DND-41 (cell line): ENCODE results near the gene KRTAP5-10.
"Not testable (repeated sequence)": the region's sequence is repeated elsewhere in the genome, so short reads cannot be mapped to it uniquely, and the experiment has no call there.

Experiments used
- ATAC-seq: fragments of 200-7000 bp; cut with Tn5 transposase; 3 replicates; pipeline ENCODE4 v1.9.1; 2021; ENCODE audit warnings: low read depth; ENCODE audit not compliant: insufficient read depth
- DNase-seq: peaks from one replicate; pipeline ENCODE4 v3.0.0-alpha.2; 2020
- H2AFZ ChIP-seq: 2 replicates; pipeline ENCODE4 v1.6.0; 2012; ENCODE audit warnings: low read depth, low read length
- H3K27ac ChIP-seq: 2 replicates; pipeline ENCODE4 v1.5.1; 2012; ENCODE audit warnings: low read length, inconsistent platforms
- H3K27me3 ChIP-seq: fragments of 200-600 bp; sonication (generic); 2 replicates; pipeline ENCODE4 v1.6.0; 2012; ENCODE audit warnings: low read length, mild to moderate bottlenecking, inconsistent platforms; ENCODE audit not compliant: insufficient read depth, poor library complexity
- H3K36me3 ChIP-seq: 2 replicates; pipeline ENCODE4 v1.5.1; 2012; ENCODE audit warnings: low read length, inconsistent platforms; ENCODE audit not compliant: insufficient read depth
- H3K4me1 ChIP-seq: 2 replicates; pipeline ENCODE4 v1.5.1; 2012; ENCODE audit warnings: mild to moderate bottlenecking, low read length; ENCODE audit not compliant: insufficient read depth
- H3K4me2 ChIP-seq: 2 replicates; pipeline ENCODE4 v1.6.0; 2012; ENCODE audit warnings: mild to moderate bottlenecking, moderate library complexity, low read length, inconsistent platforms; ENCODE audit not compliant: insufficient read depth
- H3K4me3 ChIP-seq, 2 experiments: fragments of 200-600 bp in 1 of 2; shearing (Covaris generic) in 1 of 2; 2 replicates each; pipeline ENCODE4 v1.5.1; 2012 to 2016; ENCODE audit warnings: inconsistent platforms in 2 of 2, low read length in 2 of 2, mild to moderate bottlenecking in 2 of 2, low read depth in 1 of 2, moderate library complexity in 1 of 2
- H3K79me2 ChIP-seq: 2 replicates; pipeline ENCODE4 v1.6.0; 2012; ENCODE audit warnings: low read length, inconsistent platforms; ENCODE audit not compliant: insufficient read depth
- H3K9ac ChIP-seq: 2 replicates; pipeline ENCODE4 v1.6.0; 2012; ENCODE audit warnings: low read depth, mild to moderate bottlenecking, inconsistent platforms, low read length, moderate library complexity
- H3K9me3 ChIP-seq: 2 replicates; pipeline ENCODE4 v1.5.1; 2012; ENCODE audit warnings: low read length, moderate library complexity, mild to moderate bottlenecking, inconsistent platforms; ENCODE audit not compliant: insufficient read depth, severe bottlenecking
- H4K20me1 ChIP-seq: 2 replicates; pipeline ENCODE4 v1.6.0; 2012; ENCODE audit warnings: low read length; ENCODE audit not compliant: insufficient read depth
- CTCF ChIP-seq: IDR thresholded peaks from 2 replicates; pipeline ENCODE4 v1.5.1; 2012; ENCODE audit warnings: borderline replicate concordance, low read length, moderate library complexity, mild to moderate bottlenecking; ENCODE audit not compliant: poor library complexity, severe bottlenecking; ENCODE audit errors: extremely low read depth
- EZH2 ChIP-seq: IDR thresholded peaks from 3 replicates; pipeline ENCODE4 v1.6.1; 2012; ENCODE audit warnings: borderline replicate concordance, low read depth, mild to moderate bottlenecking, moderate library complexity, low read length, inconsistent platforms; ENCODE audit not compliant: severe bottlenecking

KRTAP5-10 gene

GRCh38 chr11:71563406-71563805 lies 2.0 kb upstream of the KRTAP5-10 start:
- no peaks in the 10 kb centered on the region for H3K9me3 ChIP-seq
- no peak overlapping the region for H3K27ac ChIP-seq
- ATAC-seq (no peak), DNase-seq (peak; percentile 14)
- peaks cover 15% of the 10 kb centered on the region for H3K27me3 ChIP-seq
- no peak overlapping the region for H3K9ac ChIP-seq
- H3K4me2 ChIP-seq = no peak overlapping the region
- H4K20me1 ChIP-seq = peaks cover 4% of the 10 kb centered on the region; the same call in 1 of the 2 replicates
- H3K36me3 ChIP-seq = no peaks in the 10 kb centered on the region
- H3K79me2 ChIP-seq = no peaks in the 10 kb centered on the region
- no peaks in the 10 kb centered on the region for H3K4me1 ChIP-seq
- no peak overlapping the region for H2AFZ ChIP-seq
- TF ChIP-seq CTCF = peak; percentile 55
- TF ChIP-seq EZH2 = no peak
- no peak overlapping the region for H3K4me3 ChIP-seq

DNA sequence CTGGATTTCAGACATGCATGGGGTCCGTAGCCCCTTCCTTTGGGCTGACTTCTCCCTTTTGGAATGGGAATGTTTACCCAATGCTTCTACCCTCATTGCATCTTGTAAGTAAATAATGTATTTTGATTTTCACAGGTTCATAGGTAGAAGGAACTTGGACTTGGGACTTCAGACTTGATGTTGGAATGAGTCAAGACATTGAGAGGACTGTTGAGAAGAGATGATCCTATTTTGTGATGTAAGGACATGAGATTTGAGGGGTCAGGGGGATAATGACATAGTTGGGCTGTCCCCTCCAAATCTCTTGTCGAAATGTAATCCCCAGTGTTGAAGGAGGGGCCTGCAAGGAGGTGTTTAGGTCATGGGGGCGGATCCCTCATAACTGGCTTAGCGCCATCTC lies 933 bp upstream of the KRTAP5-10 start:
- Histone ChIP-seq H3K9ac (no peak overlapping the region), H3K4me2 (no peak overlapping the region), H3K27ac (no peak overlapping the region), H3K4me3 (no peak overlapping the region), H2AFZ (no peak overlapping the region), H3K9me3 (no peaks in the 10 kb centered on the region), H3K27me3 (peaks cover 11% of the 10 kb centered on the region), H3K79me2 (no peaks in the 10 kb centered on the region), H4K20me1 (peaks cover 4% of the 10 kb centered on the region; the same call in 1 of the 2 replicates), H3K4me1 (no peaks in the 10 kb centered on the region), H3K36me3 (no peaks in the 10 kb centered on the region)
- DNase-seq (no peak), ATAC-seq (no peak)
- no peak for TF ChIP-seq CTCF
- no peak for TF ChIP-seq EZH2

DNA sequence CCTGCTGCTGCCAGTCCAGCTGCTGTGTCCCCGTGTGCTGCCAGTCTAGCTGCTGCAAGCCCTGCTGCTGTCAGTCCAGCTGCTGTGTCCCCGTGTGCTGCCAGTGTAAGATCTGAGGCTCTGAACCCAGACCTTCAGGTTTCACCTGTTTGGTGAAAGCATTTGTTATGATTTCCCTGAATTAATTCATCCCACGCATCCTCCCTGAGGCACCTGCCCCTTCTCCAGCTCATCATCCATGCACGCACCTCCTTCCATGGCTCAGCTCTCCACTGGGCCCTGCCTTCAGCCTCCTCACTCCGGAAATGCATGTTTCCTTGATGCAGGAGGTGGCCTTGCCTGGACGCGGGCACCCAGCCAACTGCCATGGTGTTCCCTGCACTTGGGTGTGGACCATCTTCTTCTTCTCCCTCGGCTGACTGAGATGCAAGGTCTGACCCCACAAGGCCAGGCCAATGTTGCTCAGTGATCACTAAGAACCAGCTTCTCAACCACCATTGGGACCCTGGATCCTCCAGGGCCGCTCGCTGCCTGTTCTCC lies 788 bp downstream of the KRTAP5-10 start:
- Histone ChIP-seq H3K4me3 (no peak overlapping the region), H3K9me3 (no peaks in the 10 kb centered on the region), H3K9ac (no peak overlapping the region), H3K79me2 (no peaks in the 10 kb centered on the region), H3K4me1 (no peaks in the 10 kb centered on the region), H2AFZ (no peak overlapping the region), H3K27me3 (peaks cover 11% of the 10 kb centered on the region), H3K4me2 (no peak overlapping the region), H3K27ac (no peak overlapping the region), H4K20me1 (peaks cover 4% of the 10 kb centered on the region; the same call in 1 of the 2 replicates), H3K36me3 (no peaks in the 10 kb centered on the region)
- ATAC-seq (no peak), DNase-seq (no peak)
- TF ChIP-seq CTCF (no peak), EZH2 (no peak)

GRCh38 chr11:71566626-71567599 lies 1.6 kb downstream of the KRTAP5-10 start:
- not testable (repeated sequence) for H3K4me3 ChIP-seq, H3K9me3 ChIP-seq, ATAC-seq, H3K4me2 ChIP-seq, H2AFZ ChIP-seq, H3K79me2 ChIP-seq, H3K36me3 ChIP-seq, H3K27me3 ChIP-seq, H4K20me1 ChIP-seq, DNase-seq, H3K9ac ChIP-seq, H3K4me1 ChIP-seq, H3K27ac ChIP-seq

- not testable (repeated sequence) for H3K9me3 ChIP-seq, H3K4me2 ChIP-seq, H3K36me3 ChIP-seq, H3K79me2 ChIP-seq, H2AFZ ChIP-seq, H3K27me3 ChIP-seq, DNase-seq, ATAC-seq, H3K9ac ChIP-seq, H4K20me1 ChIP-seq, H3K4me3 ChIP-seq, H3K27ac ChIP-seq, H3K4me1 ChIP-seq
Measured at GRCh38 chr11:71567633-71568032, 2.3 kb downstream of the KRTAP5-10 start.
